DMS153 treated with DMSO at 0.1 percent for 48 hours (cell line): ENCODE measurements around the gene RNF144B.
A peak's percentile ranks its signal among the peaks of the same experiment; 100 is the strongest.

Source experiments
- DNase-seq: peaks from one replicate; lab custom pipeline; 2025; ENCODE audit not compliant: unreplicated experiment; lab: John Stamatoyannopoulos, UW

RNF144B gene

GRCh38 chr6:18507018-18507415 lies 119.9 kb downstream of the RNF144B start:
- DNase-seq: peak; percentile 78

DNA sequence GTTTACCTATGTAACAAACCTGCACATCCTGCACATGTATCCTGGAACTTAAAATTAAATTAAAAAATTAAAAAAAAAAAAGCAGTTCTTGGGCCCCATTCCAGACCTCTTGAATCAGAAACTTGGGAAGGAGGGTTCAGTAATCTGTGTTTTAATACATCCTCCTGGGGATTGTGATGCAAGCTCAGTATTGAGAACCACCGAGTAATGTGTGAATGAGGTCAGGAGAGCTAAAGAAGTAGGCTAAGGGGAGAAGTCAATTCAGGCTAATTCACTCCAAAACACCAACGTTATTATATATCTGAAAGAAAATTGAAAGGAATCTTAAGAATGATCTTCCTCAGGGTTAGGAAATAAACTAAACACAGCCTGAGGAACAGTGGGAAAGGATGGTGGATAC lies 120.4 kb downstream of the RNF144B start:
- no peak for DNase-seq

DNA sequence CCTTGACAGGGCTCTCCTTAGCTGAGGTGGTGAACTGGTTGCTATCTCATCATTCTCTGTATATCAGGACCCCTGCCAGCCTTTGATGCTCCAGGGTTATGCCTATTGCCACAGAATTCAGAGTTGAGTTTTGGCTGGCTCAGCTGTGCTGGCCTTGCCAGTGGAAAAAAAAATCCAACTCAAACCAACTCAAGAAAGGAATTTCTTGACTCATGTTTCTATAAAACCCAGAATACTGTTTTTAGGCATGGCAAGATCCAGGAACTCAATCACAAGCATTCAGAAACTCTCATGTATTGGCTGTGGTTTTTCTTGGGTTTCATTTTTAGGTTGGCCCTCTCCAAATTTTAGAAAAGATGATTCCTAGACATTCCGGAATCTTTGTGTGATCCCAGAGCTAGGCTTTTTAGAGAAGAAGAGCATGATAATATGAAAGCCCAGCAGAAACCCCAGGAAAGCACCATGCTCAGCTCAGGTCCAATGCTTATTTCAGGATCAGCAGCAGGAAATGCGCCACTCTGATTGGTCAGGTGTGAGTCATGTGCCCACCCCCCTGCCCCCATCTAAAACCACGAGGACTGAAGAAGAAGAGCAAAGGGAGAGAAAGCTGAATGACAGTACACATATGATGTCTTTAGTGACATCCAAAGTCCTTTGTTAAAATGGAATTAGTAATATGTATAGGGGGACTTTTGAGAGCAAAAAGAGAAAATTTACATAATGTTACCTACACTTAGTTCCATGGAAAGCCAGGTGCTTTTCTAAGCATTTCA lies 122.9 kb downstream of the RNF144B start:
- DNase-seq: no peak

DNA sequence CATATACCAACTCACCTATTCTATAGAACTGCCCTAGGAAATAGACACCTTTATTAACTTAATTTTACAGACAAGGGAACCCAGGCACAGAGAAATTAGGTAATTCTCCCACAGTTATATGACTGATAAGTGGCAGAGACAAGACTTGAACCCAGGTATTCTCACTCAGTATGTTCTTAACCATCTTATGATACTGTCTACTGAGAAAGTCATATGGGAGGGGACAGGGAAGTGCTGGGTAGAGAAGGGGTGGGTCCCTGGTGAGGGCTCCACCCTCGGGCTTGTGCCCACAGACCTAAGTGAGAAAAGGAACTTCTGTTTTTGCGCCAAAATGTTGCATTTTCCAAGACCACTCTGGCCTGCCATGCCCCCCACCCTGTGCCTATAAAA lies 123.5 kb downstream of the RNF144B start:
- DNase-seq: no peak

- DNase-seq: no peak
Observed at GRCh38 chr6:18511211-18511610, 124.1 kb downstream of the RNF144B start.

DNA sequence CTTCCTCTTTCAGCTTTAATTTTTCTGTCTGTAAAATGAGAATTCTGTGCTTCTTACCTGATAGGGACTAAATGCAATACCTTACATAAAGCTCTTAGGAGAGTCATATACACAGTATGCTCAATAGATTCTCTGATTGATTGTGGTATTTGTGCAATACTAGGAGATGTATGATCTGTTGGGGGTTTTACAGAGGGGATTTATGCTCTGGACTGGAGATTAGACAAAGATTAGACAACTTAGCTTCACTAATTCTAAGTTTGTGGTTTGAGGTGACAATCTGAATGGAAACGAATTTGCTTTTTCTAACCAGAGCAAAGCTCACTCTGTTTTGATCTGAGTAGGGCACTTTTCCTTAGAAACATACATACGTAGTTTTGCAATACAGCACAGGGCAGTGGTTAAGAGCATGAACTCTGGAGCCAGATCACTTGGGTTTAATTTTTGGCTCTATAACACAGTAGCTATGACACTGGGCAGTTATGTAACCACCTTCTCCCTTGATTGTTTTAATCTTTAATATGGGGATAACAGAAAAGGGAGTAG lies 126.2 kb downstream of the RNF144B start:
- no peak for DNase-seq

GRCh38 chr6:18514180-18514579 lies 127.0 kb downstream of the RNF144B start:
- no peak for DNase-seq

DNA sequence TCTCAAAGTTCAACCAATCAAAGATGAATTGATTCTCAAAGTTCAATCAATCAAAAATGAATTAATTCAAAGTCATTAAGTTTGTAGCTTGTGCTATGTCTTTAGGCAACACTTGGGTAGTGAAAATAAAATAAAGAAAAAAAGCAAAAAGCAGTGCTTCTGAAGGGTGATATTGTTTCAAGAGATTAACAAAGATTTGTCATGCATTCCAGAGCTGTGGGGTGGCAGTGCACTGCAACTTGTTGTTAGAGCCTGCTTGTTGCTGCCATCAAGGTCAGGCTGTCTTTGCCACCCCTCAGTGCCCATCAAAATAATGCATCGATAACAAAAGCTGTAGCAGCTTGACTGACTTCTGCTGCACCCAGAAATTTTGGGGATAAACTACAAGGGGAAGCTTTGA lies 128.6 kb downstream of the RNF144B start:
- no peak for DNase-seq
